ENCODE results near the gene DLG2.

DLG2 gene

DNA sequence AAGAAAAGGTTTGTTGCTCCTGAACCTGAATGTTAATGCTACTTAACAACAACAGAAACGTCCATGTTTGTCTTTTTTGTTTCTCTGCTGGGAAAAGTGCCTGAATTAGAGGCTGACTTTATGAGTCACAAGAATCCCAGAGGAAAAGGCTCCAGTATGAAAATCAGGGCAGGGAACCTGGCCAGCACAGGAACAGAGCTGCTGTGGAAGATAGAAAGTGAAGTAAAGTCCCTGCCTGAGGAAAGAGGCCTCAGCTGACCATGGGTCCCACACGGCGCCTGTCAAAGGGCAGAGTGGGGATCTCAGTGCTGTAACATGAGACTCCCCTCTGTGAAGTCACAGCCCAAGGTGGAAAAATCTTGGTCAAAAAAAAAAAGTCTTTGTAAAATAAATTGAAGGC, 1708.7 kb downstream of the DLG2 start:
- H3K27me3 Mint-ChIP-seq: no peaks in the 10 kb centered on the region
- H3K9me3 Mint-ChIP-seq: no peaks in the 10 kb centered on the region
- H3K4me1 Mint-ChIP-seq: no peaks in the 10 kb centered on the region
- H3K27ac Mint-ChIP-seq: no peak overlapping the region
- no peak for DNase-seq (ENCODE audit: low spot score in 2 of 2)
- no peak for ATAC-seq (ENCODE audit: low read depth)
- no peaks in the 10 kb centered on the region for H3K36me3 Mint-ChIP-seq
- no peak overlapping the region for H3K4me3 Mint-ChIP-seq

DNA sequence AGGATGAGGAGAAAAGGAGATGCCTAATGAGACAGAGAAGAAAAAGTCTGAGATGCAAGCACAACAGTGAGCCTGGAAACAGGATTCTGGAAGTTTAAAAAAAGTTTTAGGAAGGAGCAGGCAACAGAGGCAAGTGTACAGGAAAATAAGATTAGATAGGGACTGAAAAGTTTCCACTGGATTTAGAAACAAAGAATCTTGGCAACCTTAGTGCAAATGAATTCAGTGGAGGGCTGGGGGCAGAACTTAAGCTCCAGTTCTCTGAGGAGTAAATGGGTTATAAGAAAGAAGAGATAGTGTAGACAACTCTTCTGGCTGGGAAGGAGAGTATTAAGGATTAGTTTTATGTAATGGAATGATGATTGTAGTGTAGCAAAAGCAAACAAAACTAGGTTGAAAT, 1712.1 kb downstream of the DLG2 start:
- H3K27ac Mint-ChIP-seq: no peak overlapping the region
- H3K36me3 Mint-ChIP-seq: no peaks in the 10 kb centered on the region
- no peaks in the 10 kb centered on the region for H3K4me1 Mint-ChIP-seq
- DNase-seq (ENCODE audit: low spot score in 2 of 2) (no peak), ATAC-seq (ENCODE audit: low read depth) (no peak)
- H3K27me3 Mint-ChIP-seq: no peaks in the 10 kb centered on the region
- no peaks in the 10 kb centered on the region for H3K9me3 Mint-ChIP-seq
- no peak overlapping the region for H3K4me3 Mint-ChIP-seq

GRCh38 chr11:83909579-83910534, 1717.3 kb downstream of the DLG2 start:
- Mint-ChIP-seq H3K4me1 (no peaks in the 10 kb centered on the region), H3K9me3 (peaks cover 2% of the 10 kb centered on the region), H3K4me3 (no peak overlapping the region), H3K36me3 (no peaks in the 10 kb centered on the region), H3K27me3 (peaks cover 2% of the 10 kb centered on the region), H3K27ac (no peak overlapping the region)
- no peak for DNase-seq (ENCODE audit: low spot score in 2 of 2)
- no peak for ATAC-seq (ENCODE audit: low read depth)

DNA sequence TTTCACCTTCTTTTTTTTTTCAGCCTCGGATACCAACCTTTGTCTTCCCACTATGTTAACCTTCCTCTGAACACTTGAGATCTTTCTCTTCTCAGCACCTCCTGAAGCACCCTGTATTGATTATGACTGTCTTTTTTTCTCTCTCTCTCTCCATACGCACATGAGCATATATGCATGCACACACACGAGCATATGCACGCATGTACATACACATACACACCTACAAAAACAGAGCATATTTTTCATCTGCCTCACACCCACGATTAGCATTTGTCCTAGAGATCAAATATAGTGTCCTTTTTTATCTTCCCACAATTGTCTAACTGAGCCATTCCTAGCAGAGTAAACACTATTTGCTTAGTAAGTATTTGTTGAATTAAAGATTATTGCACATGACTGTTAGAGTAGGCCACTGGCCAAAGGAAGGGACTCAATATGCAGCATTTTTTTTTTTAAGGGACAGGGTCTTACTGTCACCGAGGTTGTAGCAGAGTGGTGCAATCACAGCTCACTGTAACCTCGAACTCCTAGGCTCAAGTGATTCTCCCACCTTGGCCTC, 1718.8 kb downstream of the DLG2 start:
- H3K27me3 Mint-ChIP-seq: peaks cover 2% of the 10 kb centered on the region
- H3K27ac Mint-ChIP-seq: no peak overlapping the region
- no peak for DNase-seq (ENCODE audit: low spot score in 2 of 2)
- peaks cover 2% of the 10 kb centered on the region for H3K9me3 Mint-ChIP-seq
- no peak overlapping the region for H3K4me3 Mint-ChIP-seq
- ATAC-seq (ENCODE audit: low read depth): no peak
- no peaks in the 10 kb centered on the region for H3K36me3 Mint-ChIP-seq
- no peaks in the 10 kb centered on the region for H3K4me1 Mint-ChIP-seq

GRCh38 chr11:83895516-83895915, 1731.6 kb downstream of the DLG2 start:
- no peak for ATAC-seq (ENCODE audit: low read depth)
- H3K4me3 Mint-ChIP-seq: no peak overlapping the region
- H3K36me3 Mint-ChIP-seq: no peaks in the 10 kb centered on the region
- H3K27me3 Mint-ChIP-seq: peaks cover 1% of the 10 kb centered on the region
- H3K9me3 Mint-ChIP-seq: peaks cover 6% of the 10 kb centered on the region
- H3K27ac Mint-ChIP-seq: no peak overlapping the region
- DNase-seq (ENCODE audit: low spot score in 2 of 2): no peak
- H3K4me1 Mint-ChIP-seq: no peaks in the 10 kb centered on the region

- no peak for DNase-seq (ENCODE audit: low spot score in 2 of 2)
- no peaks in the 10 kb centered on the region for H3K4me1 Mint-ChIP-seq
- no peak overlapping the region for H3K27ac Mint-ChIP-seq
- H3K27me3 Mint-ChIP-seq: no peaks in the 10 kb centered on the region
- H3K4me3 Mint-ChIP-seq: no peak overlapping the region
- no peak for ATAC-seq (ENCODE audit: low read depth)
- H3K9me3 Mint-ChIP-seq: no peaks in the 10 kb centered on the region
- no peaks in the 10 kb centered on the region for H3K36me3 Mint-ChIP-seq
Observed at GRCh38 chr11:83881428-83881827, 1745.7 kb downstream of the DLG2 start.

DNA sequence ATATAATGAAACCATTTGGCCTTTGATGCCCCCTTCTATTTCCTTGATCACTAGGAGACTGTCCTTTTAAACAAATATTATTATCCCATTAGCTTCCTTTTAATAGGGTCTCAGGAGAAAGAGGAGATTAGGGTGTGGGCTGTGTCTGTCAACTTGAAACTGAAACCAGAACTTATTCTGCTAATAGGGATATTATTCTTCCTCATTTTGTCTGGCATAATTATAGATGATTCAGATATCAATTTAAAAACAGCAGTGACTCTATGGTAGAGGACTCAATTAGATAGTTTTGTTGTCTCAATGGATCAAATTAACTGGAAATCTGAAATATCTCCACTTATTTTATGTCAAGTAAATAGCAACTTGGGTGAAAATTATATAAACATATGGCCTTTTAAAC, 1756.1 kb downstream of the DLG2 start:
- Mint-ChIP-seq H3K4me3 (no peak overlapping the region), H3K27ac (no peak overlapping the region), H3K36me3 (no peaks in the 10 kb centered on the region), H3K27me3 (peaks cover 4% of the 10 kb centered on the region), H3K9me3 (peaks cover 2% of the 10 kb centered on the region), H3K4me1 (no peaks in the 10 kb centered on the region)
- ATAC-seq (ENCODE audit: low read depth) (no peak), DNase-seq (ENCODE audit: low spot score in 2 of 2) (no peak)

- Mint-ChIP-seq H3K4me3 (no peak overlapping the region), H3K9me3 (no peaks in the 10 kb centered on the region), H3K27me3 (peaks cover 2% of the 10 kb centered on the region), H3K36me3 (no peaks in the 10 kb centered on the region), H3K27ac (no peak overlapping the region), H3K4me1 (no peaks in the 10 kb centered on the region)
- ATAC-seq (ENCODE audit: low read depth) (no peak), DNase-seq (ENCODE audit: low spot score in 2 of 2) (no peak)
Observed at GRCh38 chr11:83866655-83867054, 1760.5 kb downstream of the DLG2 start.

GRCh38 chr11:83865636-83866461, 1761.3 kb downstream of the DLG2 start:
- peaks cover under 1% of the 10 kb centered on the region for H3K9me3 Mint-ChIP-seq
- no peak for ATAC-seq (ENCODE audit: low read depth)

DNA sequence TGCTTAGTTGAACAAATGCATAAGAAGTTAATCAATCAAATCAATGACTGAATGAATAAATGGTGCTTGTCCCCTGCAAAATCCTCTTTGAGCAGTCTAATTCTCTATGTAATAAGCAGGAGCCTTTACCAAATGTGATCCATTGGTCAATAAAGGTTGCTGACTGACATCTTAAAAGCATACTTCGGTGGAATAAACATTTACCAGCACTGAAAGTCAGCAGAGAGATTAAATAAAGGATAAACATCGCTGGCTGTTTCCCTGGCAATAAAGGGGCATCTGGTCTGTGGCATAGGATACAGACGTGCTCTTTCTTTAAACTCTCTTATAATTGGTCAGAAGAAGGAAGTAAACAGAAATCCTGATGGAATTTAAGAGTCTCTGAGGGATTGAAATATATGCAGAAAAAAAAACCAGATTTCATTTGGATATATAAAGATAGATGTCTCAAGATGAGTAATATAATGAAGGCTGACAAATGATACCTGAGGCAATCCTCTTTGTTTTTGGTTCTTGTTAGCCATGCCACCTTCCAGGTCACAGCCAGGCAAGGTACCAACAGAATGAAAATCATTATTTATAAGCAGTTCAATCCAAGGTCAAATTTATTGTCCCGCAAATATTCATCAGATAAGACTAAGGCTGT, 1762.6 kb downstream of the DLG2 start:
- Mint-ChIP-seq H3K4me1 (no peaks in the 10 kb centered on the region), H3K9me3 (peaks cover 2% of the 10 kb centered on the region), H3K36me3 (no peaks in the 10 kb centered on the region), H3K27ac (no peak overlapping the region), H3K27me3 (peaks cover 2% of the 10 kb centered on the region), H3K4me3 (no peak overlapping the region)
- ATAC-seq (ENCODE audit: low read depth): no peak
- DNase-seq (ENCODE audit: low spot score in 2 of 2): no peak

More at GRCh38 chr11:83865636-83866461, 1761.3 kb downstream of the DLG2 start:
- H3K36me3 Mint-ChIP-seq: no peaks in the 10 kb centered on the region
- DNase-seq (ENCODE audit: low spot score in 2 of 2): no peak
- H3K4me1 Mint-ChIP-seq: no peaks in the 10 kb centered on the region
- H3K27ac Mint-ChIP-seq: no peak overlapping the region
- peaks cover 2% of the 10 kb centered on the region for H3K27me3 Mint-ChIP-seq
- H3K4me3 Mint-ChIP-seq: no peak overlapping the region

DNA sequence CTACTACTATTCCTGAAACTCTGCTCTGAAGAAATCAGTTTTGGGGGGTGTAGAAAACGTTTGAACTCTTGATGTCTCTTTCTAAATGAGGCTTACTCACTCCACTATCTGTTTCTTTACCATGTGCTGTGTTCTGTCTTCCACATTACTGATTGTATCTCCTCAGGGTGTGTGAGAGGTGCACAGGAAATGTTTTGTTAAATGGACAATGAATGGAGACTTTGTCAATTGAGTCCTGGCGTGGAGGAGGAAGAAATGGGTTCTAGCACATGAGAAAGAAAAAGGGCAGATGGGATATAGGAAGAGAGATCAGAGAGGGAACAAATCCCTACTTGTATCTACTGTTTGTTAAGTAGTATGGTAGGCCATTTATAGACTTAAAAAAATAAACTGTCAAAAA, 1763.9 kb downstream of the DLG2 start:
- no peak overlapping the region for H3K27ac Mint-ChIP-seq
- ATAC-seq (ENCODE audit: low read depth): no peak
- no peaks in the 10 kb centered on the region for H3K4me1 Mint-ChIP-seq
- H3K9me3 Mint-ChIP-seq: peaks cover 7% of the 10 kb centered on the region
- H3K36me3 Mint-ChIP-seq: no peaks in the 10 kb centered on the region
- H3K4me3 Mint-ChIP-seq: no peak overlapping the region
- DNase-seq (ENCODE audit: low spot score in 2 of 2): no peak
- H3K27me3 Mint-ChIP-seq: peaks cover 2% of the 10 kb centered on the region

DNA sequence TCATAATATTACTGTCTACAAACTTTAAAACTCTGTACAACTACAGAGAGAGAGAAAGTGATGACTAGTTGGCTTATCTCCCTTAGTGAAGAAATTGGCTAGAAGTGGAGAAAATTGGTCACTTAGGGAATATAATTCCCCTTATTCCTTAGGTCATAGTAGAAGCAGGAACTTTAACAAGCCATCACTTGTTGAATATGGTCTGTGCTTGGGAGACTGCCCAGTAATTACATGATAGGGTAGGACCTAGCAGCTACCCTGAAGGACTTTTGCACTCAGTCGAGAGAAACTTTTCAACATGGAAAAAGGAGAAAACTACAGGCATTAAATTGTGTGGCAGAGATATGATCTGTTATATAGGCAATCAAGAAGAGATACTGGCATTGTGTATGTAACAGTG, 1764.5 kb downstream of the DLG2 start:
- DNase-seq (ENCODE audit: low spot score in 2 of 2) (no peak), ATAC-seq (ENCODE audit: low read depth) (no peak)
- H3K9me3 Mint-ChIP-seq: peaks cover 7% of the 10 kb centered on the region
- H3K36me3 Mint-ChIP-seq: no peaks in the 10 kb centered on the region
- no peak overlapping the region for H3K27ac Mint-ChIP-seq
- no peaks in the 10 kb centered on the region for H3K4me1 Mint-ChIP-seq
- H3K4me3 Mint-ChIP-seq: no peak overlapping the region
- peaks cover 2% of the 10 kb centered on the region for H3K27me3 Mint-ChIP-seq

DNA sequence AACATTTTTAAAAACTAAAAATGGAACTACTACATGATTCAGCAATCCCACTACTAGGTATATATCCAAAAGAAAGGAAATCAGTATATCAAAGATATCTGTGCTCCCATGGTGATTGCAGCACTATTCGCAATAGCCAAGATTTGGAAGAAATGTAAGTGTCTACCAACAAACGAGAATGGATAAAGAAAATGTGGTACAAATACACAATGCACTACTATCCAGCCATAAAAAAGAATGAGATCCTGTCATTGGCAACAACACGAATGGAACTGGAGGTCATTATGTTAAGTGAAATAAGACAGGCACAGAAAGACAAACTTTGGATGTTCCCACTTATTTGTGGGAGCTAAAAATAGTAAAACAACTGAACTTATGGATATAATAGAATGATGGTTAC, 1765.1 kb downstream of the DLG2 start:
- Mint-ChIP-seq H3K9me3 (peaks cover 7% of the 10 kb centered on the region), H3K36me3 (no peaks in the 10 kb centered on the region), H3K27me3 (peaks cover 2% of the 10 kb centered on the region), H3K27ac (no peak overlapping the region), H3K4me3 (no peak overlapping the region), H3K4me1 (no peaks in the 10 kb centered on the region)
- ATAC-seq (ENCODE audit: low read depth) (no peak), DNase-seq (ENCODE audit: low spot score in 2 of 2) (no peak)

GRCh38 chr11:83858694-83859093, 1768.5 kb downstream of the DLG2 start:
- no peak for DNase-seq (ENCODE audit: low spot score in 2 of 2)
- H3K4me3 Mint-ChIP-seq: no peak overlapping the region
- no peaks in the 10 kb centered on the region for H3K4me1 Mint-ChIP-seq

More at GRCh38 chr11:83858694-83859093, 1768.5 kb downstream of the DLG2 start:
- Mint-ChIP-seq H3K27ac (no peak overlapping the region), H3K27me3 (peaks cover 2% of the 10 kb centered on the region), H3K9me3 (peaks cover 11% of the 10 kb centered on the region), H3K36me3 (no peaks in the 10 kb centered on the region)
- no peak for ATAC-seq (ENCODE audit: low read depth)

All from memory B cell (primary cell).